Measurements from ENCODE around the gene PSMA7. TPM values are rescaled to one million over a fixed set of nuclear protein-coding genes. Genes with fewer than 3 reads are reported as not detected.

PSMA7 gene
- total and polyA plus RNA-seq, 7 donors, result 192 to 388 (median 309) TPM

DNA sequence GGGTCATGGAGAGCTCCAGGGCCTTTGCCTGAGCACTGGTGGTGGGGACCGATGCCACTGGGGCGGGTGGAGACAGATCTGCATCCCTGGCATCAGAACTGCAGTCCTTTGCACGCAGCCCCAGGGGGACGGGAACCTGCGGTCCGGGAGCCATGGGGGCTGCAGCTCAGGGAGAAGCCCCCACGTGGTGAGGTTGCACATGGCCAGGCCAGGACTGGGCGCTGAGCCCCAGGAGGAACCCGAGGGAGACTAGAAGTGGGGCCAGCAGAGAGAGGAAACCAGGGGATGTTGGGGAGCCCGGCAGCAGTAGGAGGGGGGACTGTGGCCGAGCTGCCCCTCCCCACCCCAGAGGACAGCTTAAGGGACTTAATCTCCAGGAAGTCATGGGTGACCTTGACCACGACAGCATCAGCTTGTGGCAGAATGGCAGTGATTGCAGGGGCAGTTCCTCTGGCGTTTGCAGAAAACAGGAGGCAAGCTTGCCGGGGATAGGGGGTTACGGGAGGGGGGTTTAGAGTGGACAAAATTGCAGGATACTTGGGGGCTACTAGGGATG, 38.9 kb downstream of the PSMA7 start:
- Histone ChIP-seq H3K36me3 (no peaks in the 10 kb centered on the region), H3K4me3 (no peak overlapping the region), H3K27ac (no peak overlapping the region), H3K4me1 (peaks cover 0 to 15% (median 9%) of the 10 kb centered on the region in 4 donors), H3K9me3 (peaks cover 9 to 22% (median 16%) of the 10 kb centered on the region in 4 donors), H3K27me3 (no peaks in the 10 kb centered on the region)
- intact Hi-C loops (cut with DNase I), result no loop called here
- TF ChIP-seq, protein P1, sequence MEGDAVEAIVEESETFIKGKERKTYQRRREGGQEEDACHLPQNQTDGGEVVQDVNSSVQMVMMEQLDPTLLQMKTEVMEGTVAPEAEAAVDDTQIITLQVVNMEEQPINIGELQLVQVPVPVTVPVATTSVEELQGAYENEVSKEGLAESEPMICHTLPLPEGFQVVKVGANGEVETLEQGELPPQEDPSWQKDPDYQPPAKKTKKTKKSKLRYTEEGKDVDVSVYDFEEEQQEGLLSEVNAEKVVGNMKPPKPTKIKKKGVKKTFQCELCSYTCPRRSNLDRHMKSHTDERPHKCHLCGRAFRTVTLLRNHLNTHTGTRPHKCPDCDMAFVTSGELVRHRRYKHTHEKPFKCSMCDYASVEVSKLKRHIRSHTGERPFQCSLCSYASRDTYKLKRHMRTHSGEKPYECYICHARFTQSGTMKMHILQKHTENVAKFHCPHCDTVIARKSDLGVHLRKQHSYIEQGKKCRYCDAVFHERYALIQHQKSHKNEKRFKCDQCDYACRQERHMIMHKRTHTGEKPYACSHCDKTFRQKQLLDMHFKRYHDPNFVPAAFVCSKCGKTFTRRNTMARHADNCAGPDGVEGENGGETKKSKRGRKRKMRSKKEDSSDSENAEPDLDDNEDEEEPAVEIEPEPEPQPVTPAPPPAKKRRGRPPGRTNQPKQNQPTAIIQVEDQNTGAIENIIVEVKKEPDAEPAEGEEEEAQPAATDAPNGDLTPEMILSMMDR (IDR thresholded peaks at IDR 0.05), result no peak
- TF ChIP-seq POLR2A (IDR thresholded peaks at IDR 0.05) (no peak), POLR2AphosphoS5 (IDR thresholded peaks at IDR 0.05) (no peak), EP300 (IDR thresholded peaks at IDR 0.05) (no peak)
- DNase-seq, result no peak
- WGBS, 2 donors, result 47 to 52% methylated on average over 15 of the region's 15 CpGs

DNA sequence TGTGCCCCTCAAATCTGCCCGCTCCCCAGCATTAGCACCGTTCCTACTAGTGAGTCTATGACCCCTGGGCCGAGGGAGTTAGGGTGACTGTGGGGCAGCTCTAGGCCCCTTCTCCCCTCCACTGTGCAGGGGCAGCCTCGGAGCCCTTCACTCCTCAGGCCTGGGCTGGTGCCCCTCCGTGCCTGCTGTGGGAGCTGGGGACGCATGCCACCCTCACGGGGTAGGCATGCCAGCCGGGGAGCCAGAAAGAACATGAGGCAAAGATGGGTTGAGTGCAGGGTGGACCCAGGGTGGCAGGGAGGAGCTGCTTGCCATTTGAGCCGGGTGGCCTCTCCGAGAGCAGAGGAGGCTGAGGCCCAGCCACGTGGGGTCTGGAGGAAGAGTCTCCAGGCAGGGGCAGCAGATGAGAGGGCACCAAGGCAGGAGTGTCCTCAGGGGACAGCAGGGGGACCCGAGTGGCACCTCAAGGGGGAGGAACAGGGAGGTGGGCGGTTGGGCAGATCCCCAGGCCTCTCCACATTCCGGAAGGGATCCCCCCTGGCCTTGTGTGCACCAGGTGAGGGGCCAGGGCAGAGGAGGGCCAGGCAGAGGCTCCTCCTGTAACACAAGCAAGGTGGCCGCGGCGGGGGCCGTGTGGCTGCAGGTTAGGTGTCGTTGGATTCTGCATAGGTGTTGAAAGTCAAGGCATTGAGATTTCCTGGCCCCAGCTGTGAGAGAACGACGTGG, 39.5 kb downstream of the PSMA7 start:
- H3K4me1 ChIP-seq, result peaks cover 0 to 15% (median 9%) of the 10 kb centered on the region in 4 donors
- no peak for DNase-seq
- WGBS, 2 donors, result 83 to 87% methylated on average over 21 of the region's 21 CpGs
- no peak overlapping the region for H3K27ac ChIP-seq
- TF ChIP-seq POLR2A (IDR thresholded peaks at IDR 0.05), result no peak
- TF ChIP-seq, protein P1 (IDR thresholded peaks at IDR 0.05), result no peak
- no peak for TF ChIP-seq POLR2AphosphoS5 (IDR thresholded peaks at IDR 0.05)
- no peak for TF ChIP-seq EP300 (IDR thresholded peaks at IDR 0.05)
- intact Hi-C loops (cut with DNase I), result no loop called here
- no peak overlapping the region for H3K4me3 ChIP-seq
- peaks cover 6 to 21% (median 11%) of the 10 kb centered on the region in 4 donors for H3K9me3 ChIP-seq
- no peaks in the 10 kb centered on the region for H3K36me3 ChIP-seq
- no peaks in the 10 kb centered on the region for H3K27me3 ChIP-seq

DNA sequence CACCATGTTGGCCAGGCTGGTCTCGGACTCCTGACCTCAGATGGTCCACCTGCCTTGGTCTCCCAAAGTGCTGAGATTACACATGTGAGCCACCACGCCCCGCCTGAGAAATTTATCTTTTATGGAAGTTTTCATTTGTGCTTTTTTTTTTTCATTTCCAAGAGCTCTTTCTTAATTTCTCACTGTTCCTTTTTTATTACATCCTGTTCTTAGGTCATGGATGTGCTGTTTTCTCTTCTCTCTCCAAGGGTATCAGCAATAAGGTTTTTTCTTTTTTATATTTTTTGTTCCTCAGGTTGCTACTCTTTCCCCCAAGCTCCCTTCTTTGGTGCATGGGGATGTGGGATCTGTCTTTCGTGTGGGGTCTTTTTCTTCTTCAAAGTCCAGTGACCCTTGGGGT, 42.1 kb downstream of the PSMA7 start:
- Histone ChIP-seq H3K4me3 (no peak overlapping the region), H3K36me3 (no peaks in the 10 kb centered on the region), H3K27ac (no peak overlapping the region), H3K4me1 (peaks cover 0 to 15% (median 9%) of the 10 kb centered on the region in 4 donors), H3K27me3 (no peaks in the 10 kb centered on the region), H3K9me3 (peaks cover 0 to 9% (median 0%) of the 10 kb centered on the region in 4 donors)
- TF ChIP-seq, protein P1 (IDR thresholded peaks at IDR 0.05), result no peak
- no peak for TF ChIP-seq EP300 (IDR thresholded peaks at IDR 0.05)
- TF ChIP-seq POLR2A (IDR thresholded peaks at IDR 0.05), result no peak
- TF ChIP-seq POLR2AphosphoS5 (IDR thresholded peaks at IDR 0.05), result no peak
- intact Hi-C loops (cut with DNase I), result no loop called here
- 93 to 96% methylated on average over 4 of the region's 4 CpGs for WGBS, 2 donors
- no peak for DNase-seq

GRCh38 chr20:62097881-62098407, 45.2 kb downstream of the PSMA7 start:
- Histone ChIP-seq H3K4me3 (no peak overlapping the region), H3K27ac (no peak overlapping the region), H3K27me3 (no peaks in the 10 kb centered on the region)

More at GRCh38 chr20:62097881-62098407, 45.2 kb downstream of the PSMA7 start:
- no peaks in the 10 kb centered on the region for H3K36me3 ChIP-seq
- DNase-seq, result no peak
- H3K9me3 ChIP-seq, result peaks cover 0 to 5% (median 0%) of the 10 kb centered on the region in 4 donors
- TF ChIP-seq POLR2A (IDR thresholded peaks at IDR 0.05), result no peak
- TF ChIP-seq, protein P1 (IDR thresholded peaks at IDR 0.05), result no peak
- no peaks in the 10 kb centered on the region for H3K4me1 ChIP-seq
- intact Hi-C loops (cut with DNase I), result no loop called here
- WGBS, 2 donors, result 78 to 86% methylated on average over 16 of the region's 16 CpGs

Data from sigmoid colon (tissue), 7 donors.